Small intestine (tissue), 7 donors: Measurements from ENCODE around the gene RARRES2. TPM values are rescaled to one million over a fixed set of nuclear protein-coding genes. Genes with fewer than 3 reads are reported as not detected.

Source experiments
- DNase-seq, 2 donors: peaks; one replicate each; pipeline versions ENCODE4 v3.0.0 to v3.0.0-alpha.2; 2013
- FAIRE-seq: peaks from 2 replicates; lab custom pipeline; 2012; peaks lifted over from hg19 to GRCh38; lab: Jason Lieb, UNC
- H3K27ac ChIP-seq, 3 donors: one replicate each; pipeline ENCODE4 v1.5.1; 2013; ENCODE audit warnings: low read length in 2 of 3, mild to moderate bottlenecking in 2 of 3, control low read depth in 1 of 3, inconsistent platforms in 1 of 3, low read depth in 1 of 3, moderate library complexity in 1 of 3
- H3K27me3 ChIP-seq, 3 donors: one replicate each; pipeline ENCODE4 v1.6.1; 2013; ENCODE audit warnings: low read length in 3 of 3, inconsistent platforms in 1 of 3; ENCODE audit not compliant: control insufficient read depth in 3 of 3, insufficient read depth in 3 of 3
- H3K36me3 ChIP-seq, 3 donors: one replicate each; pipeline ENCODE4 v1.6.1; 2013; ENCODE audit warnings: low read length in 3 of 3, inconsistent platforms in 1 of 3, low read depth in 1 of 3, mild to moderate bottlenecking in 1 of 3, moderate library complexity in 1 of 3; ENCODE audit not compliant: control insufficient read depth in 3 of 3, insufficient read depth in 2 of 3
- H3K4me1 ChIP-seq, 3 donors: one replicate each; pipeline ENCODE4 v1.6.1; 2013; ENCODE audit warnings: low read length in 2 of 3, inconsistent platforms in 1 of 3, low read depth in 1 of 3, mild to moderate bottlenecking in 1 of 3, moderate library complexity in 1 of 3; ENCODE audit not compliant: control insufficient read depth in 3 of 3, insufficient read depth in 2 of 3
- H3K4me3 ChIP-seq, 3 donors: one replicate each; pipeline ENCODE4 v1.5.1; 2013; ENCODE audit warnings: low read length in 3 of 3, control low read depth in 1 of 3, inconsistent platforms in 1 of 3, low read depth in 1 of 3, mild to moderate bottlenecking in 1 of 3, moderate library complexity in 1 of 3
- H3K9me3 ChIP-seq, 2 donors: one replicate each; pipeline ENCODE4 v1.6.1; 2013; ENCODE audit warnings: low read depth in 1 of 2, low read length in 1 of 2; ENCODE audit not compliant: control insufficient read depth in 2 of 2, insufficient read depth in 1 of 2
- WGBS, 3 donors: extraction: QIAGEN DNeasy Blood & Tissue Kit; methylation state at CpG; one replicate each; pipeline ENCODE4 v1.1.7; 2013; 5-methylcytosine and 5-hydroxymethylcytosine counted together
- polyA plus RNA-seq, 4 donors: library from polyadenylated mRNA; stranded (reverse) in 3 of 4; unstranded in 1 of 4; fragments of 200-250 nt in 3 of 4; fragments of 120-200 nt in 1 of 4; gene quantifications; one replicate each; pipeline versions ENCODE4 v1.2.1 to v1.2.3, GENCODE V29; 2013
- donor health status: healthy with polysubstance abuse.
- donor health status: control.
- donor health status: control.
- donor health status: Bipolar disorder and iron deficiency.
- donor health status: healthy.

RARRES2 gene
- polyA plus RNA-seq, 4 donors, result 9.6 to 109 (median 36.9) TPM

- WGBS, 3 donors, result 79 to 84% (median 83%) methylated on average over 22 of the region's 22 CpGs
- Histone ChIP-seq H3K4me3 (no peak overlapping the region), H3K27ac (no peak overlapping the region), H3K9me3 (no peaks in the 10 kb centered on the region), H3K36me3 (peaks cover 2 to 82% (median 10%) of the 10 kb centered on the region in 3 donors), H3K27me3 (no peaks in the 10 kb centered on the region), H3K4me1 (peaks cover 0 to 6% (median under 1%) of the 10 kb centered on the region in 3 donors)
- no peak for FAIRE-seq
- DNase-seq, result no peak
Observed at GRCh38 chr7:150329331-150330120, 11.9 kb downstream of the RARRES2 start.

- DNase-seq (no peak), FAIRE-seq (no peak)
- Histone ChIP-seq H3K27me3 (no peaks in the 10 kb centered on the region), H3K9me3 (no peaks in the 10 kb centered on the region), H3K4me1 (peaks cover 3 to 10% (median 5%) of the 10 kb centered on the region in 3 donors), H3K36me3 (peaks cover 2 to 66% (median 10%) of the 10 kb centered on the region in 3 donors), H3K27ac (no peak overlapping the region), H3K4me3 (no peak overlapping the region)
- WGBS, 3 donors, result 86 to 98% (median 97%) methylated on average over 3 of the region's 3 CpGs
Observed at GRCh38 chr7:150327308-150327707, 14.1 kb downstream of the RARRES2 start.

GRCh38 chr7:150326657-150327268 is 14.7 kb downstream of the RARRES2 start:
- H3K27ac ChIP-seq, result no peak overlapping the region
- H3K27me3 ChIP-seq, result no peaks in the 10 kb centered on the region
- FAIRE-seq, result no peak
- H3K4me3 ChIP-seq, result no peak overlapping the region
- peaks cover 7 to 15% (median 8%) of the 10 kb centered on the region in 3 donors for H3K4me1 ChIP-seq
- DNase-seq, result no peak
- no peaks in the 10 kb centered on the region for H3K9me3 ChIP-seq
- H3K36me3 ChIP-seq, result peaks cover 2 to 62% (median 10%) of the 10 kb centered on the region in 3 donors
- 77 to 92% (median 90%) methylated on average over 4 of the region's 4 CpGs for WGBS, 3 donors

- Histone ChIP-seq H3K27ac (peak overlapping the region in 1 of 3 donors; percentile 38), H3K27me3 (no peaks in the 10 kb centered on the region), H3K36me3 (peaks cover 2 to 58% (median 10%) of the 10 kb centered on the region in 3 donors), H3K9me3 (no peaks in the 10 kb centered on the region), H3K4me1 (peaks cover 8 to 21% (median 11%) of the 10 kb centered on the region in 3 donors), H3K4me3 (no peak overlapping the region)
- 91 to 92% (median 91%) methylated on average over 6 of the region's 6 CpGs for WGBS, 3 donors
- FAIRE-seq (no peak), DNase-seq (no peak)
Observed at GRCh38 chr7:150325901-150326300, 15.5 kb downstream of the RARRES2 start.

- peak overlapping the region; percentile 25 to 93 (median 91) for H3K27ac ChIP-seq
- H3K4me3 ChIP-seq, result no peak overlapping the region
- H3K9me3 ChIP-seq, result no peaks in the 10 kb centered on the region
- FAIRE-seq (no peak), DNase-seq (no peak)
- H3K4me1 ChIP-seq, result peaks cover 8 to 23% (median 13%) of the 10 kb centered on the region in 3 donors
- no peaks in the 10 kb centered on the region for H3K27me3 ChIP-seq
- peaks cover 2 to 50% (median 10%) of the 10 kb centered on the region in 3 donors for H3K36me3 ChIP-seq
- 88 to 96% (median 88%) methylated on average over 10 of the region's 10 CpGs for WGBS, 3 donors
Observed at GRCh38 chr7:150325110-150325611, 16.3 kb downstream of the RARRES2 start.

DNA sequence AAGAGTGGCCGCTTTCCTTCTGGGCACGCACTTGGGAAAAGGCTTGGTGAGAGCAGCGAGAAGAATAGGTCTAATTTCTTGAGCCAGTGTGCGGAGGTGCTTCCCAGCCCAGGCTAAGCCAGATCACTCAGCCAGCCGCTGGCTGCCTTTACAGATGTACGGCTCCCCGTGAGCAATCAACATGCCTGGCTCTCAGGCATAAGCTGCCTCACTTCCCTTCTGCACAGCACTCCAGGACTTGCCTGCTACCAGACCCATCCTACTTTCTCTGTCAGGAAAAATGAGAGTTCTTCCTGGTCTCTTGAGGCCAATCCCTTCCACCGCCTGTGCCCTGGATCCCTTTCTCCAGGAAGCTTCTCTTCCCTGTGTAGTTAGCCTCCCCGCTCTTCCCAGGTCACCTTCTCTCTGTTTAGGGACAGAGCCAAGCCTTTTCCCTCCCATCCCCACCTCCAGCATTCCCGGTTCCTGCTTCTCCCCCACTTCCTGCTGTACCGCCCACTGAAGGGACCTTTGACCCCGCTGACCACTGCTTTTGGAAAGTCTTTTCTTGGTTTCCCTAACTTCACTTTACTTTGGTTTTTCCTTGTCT is 17.0 kb downstream of the RARRES2 start:
- Histone ChIP-seq H3K27ac (peak overlapping the region; percentile 55 to 93 (median 91)), H3K9me3 (no peaks in the 10 kb centered on the region), H3K27me3 (no peaks in the 10 kb centered on the region), H3K36me3 (peaks cover 2 to 43% (median 10%) of the 10 kb centered on the region in 3 donors), H3K4me1 (peaks cover 8 to 23% (median 13%) of the 10 kb centered on the region in 3 donors), H3K4me3 (peak overlapping the region in 2 of 3 donors; percentile 88)
- no peak for FAIRE-seq
- WGBS, 3 donors, result 19 to 46% (median 37%) methylated on average over 12 of the region's 12 CpGs
- peak; percentile 41 to 54 for DNase-seq

- Histone ChIP-seq H3K4me3 (peak overlapping the region; percentile 88 to 90 (median 88)), H3K36me3 (peaks cover 2 to 37% (median 6%) of the 10 kb centered on the region in 3 donors), H3K27me3 (no peaks in the 10 kb centered on the region), H3K27ac (peak overlapping the region; percentile 91 to 97 (median 93)), H3K9me3 (no peaks in the 10 kb centered on the region), H3K4me1 (peaks cover 8 to 23% (median 13%) of the 10 kb centered on the region in 3 donors)
- WGBS, 3 donors, result 3 to 15% (median 9%) methylated on average over 16 of the region's 16 CpGs
- FAIRE-seq (no peak), DNase-seq (peak in 1 of 2 donors; percentile 57)
Observed at GRCh38 chr7:150323682-150324372, 17.6 kb downstream of the RARRES2 start.
